ENCODE measurements around the gene NINL.

Gene NINL

DNA sequence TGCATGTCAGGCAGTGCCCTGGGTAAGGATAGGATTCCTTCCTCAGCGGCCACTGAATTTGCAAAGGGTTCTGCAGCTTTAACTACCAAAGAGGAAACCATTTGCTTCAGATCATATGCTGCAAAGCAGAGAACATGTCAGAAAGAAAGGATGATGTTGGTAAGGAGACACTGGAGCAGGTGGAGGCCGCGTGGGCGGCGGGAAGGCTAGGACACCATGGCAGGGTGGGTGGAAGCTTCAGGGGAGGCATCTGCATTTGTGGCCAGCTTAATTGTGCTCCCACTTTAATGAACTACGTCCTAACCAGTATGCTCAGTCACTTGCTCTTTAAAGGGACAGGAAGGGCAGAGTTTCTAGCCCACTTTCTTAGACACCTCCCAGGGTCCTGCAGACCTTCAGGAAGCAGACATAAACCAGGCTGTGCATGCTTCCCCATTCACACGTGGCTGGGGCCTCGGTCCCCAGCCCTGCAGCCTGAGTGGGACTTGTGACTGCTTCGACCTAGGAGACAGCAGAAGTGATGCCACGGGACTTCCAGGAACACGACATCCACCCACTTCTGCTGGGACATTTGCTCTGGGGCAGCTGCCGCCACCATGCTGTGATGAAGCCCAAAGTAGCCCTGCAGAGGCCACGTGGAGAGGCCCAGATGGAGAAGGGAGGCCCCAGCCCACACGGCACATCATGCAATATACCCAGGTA lies 101.7 kb downstream of the NINL start:
- H3K4me2 ChIP-seq, result peak overlapping the region; percentile 81
- no peaks in the 10 kb centered on the region for H3K27me3 ChIP-seq
- H3K9ac ChIP-seq, result no peak overlapping the region
- no peaks in the 10 kb centered on the region for H4K20me1 ChIP-seq
- H3K4me1 ChIP-seq, result peaks cover 100% of the 10 kb centered on the region
- TF ChIP-seq Cebpa-rat (IDR thresholded peaks at IDR 0.05), result no peak
- 0 out of 2 replicates have a peak overlapping the region, but pooled peaks have one; percentile 12 for H3K27ac ChIP-seq
- no peak overlapping the region for H3K4me3 ChIP-seq
- H3K9me3 ChIP-seq, result no peaks in the 10 kb centered on the region
- H3K36me3 ChIP-seq, result no peaks in the 10 kb centered on the region

DNA sequence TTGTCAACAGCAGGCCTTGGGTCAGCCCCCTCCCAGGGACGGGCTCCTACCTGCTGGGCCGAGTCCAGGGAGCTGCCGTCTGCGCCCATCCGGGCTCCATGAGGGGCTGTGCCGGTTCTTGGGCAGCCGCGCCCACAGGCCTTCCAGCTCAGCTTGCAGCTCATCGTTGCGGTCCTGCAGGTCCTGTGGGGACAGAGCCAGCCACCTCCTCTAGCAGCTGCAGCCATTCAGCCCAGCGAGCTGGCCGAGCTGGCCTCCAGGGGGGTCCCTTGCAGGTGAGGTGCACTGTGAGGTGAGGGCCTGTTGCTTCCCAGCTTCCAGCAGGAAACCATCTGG lies 103.4 kb downstream of the NINL start:
- H3K36me3 ChIP-seq, result no peaks in the 10 kb centered on the region
- no peak overlapping the region for H3K4me3 ChIP-seq
- H3K9ac ChIP-seq, result no peak overlapping the region
- peaks cover 100% of the 10 kb centered on the region for H3K4me1 ChIP-seq
- H3K9me3 ChIP-seq, result no peaks in the 10 kb centered on the region
- peak overlapping the region; percentile 2; the same call in 1 of the 2 replicates for H3K4me2 ChIP-seq
- H3K27ac ChIP-seq, result peak overlapping the region; percentile 29; the same call in 1 of the 2 replicates
- H3K27me3 ChIP-seq, result no peaks in the 10 kb centered on the region
- no peaks in the 10 kb centered on the region for H4K20me1 ChIP-seq
- TF ChIP-seq Cebpa-rat (IDR thresholded peaks at IDR 0.05), result no peak

DNA sequence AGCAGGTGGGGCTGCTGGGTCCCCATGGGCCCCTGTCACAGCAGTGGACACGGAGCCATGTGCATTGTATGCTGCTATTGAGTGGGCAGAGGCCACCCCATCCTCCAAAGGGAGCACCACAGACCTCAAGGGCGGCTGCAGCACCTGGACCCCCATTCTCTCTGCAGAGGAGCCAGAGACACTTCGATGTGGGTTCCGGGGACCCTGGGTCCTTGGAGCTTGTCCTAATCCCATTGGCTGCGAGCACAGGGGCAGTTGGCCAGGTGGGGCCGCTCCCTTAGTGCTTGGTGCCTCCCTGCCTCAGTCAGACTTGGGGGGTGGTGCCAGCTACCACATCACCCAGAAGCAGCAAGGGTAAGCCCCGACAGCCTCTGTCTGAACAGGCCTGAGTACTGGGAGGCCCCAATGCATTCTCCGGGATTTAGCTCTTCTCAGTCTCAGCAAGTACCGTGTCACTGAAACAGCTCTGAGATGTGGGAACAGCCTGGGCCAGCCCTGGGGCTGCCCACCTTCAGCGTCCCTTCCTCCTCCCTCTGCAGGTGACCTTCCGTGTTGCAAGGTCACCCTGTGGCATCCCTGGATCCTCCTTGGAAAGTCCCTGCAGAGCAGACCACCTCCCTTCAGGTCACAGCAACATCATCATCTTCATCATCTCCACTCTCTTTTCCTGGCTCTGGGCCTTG lies 104.0 kb downstream of the NINL start:
- Histone ChIP-seq H4K20me1 (no peaks in the 10 kb centered on the region), H3K9ac (no peak overlapping the region), H3K4me3 (no peak overlapping the region), H3K4me1 (peaks cover 100% of the 10 kb centered on the region), H3K27me3 (no peaks in the 10 kb centered on the region), H3K27ac (peak overlapping the region; percentile 31), H3K9me3 (no peaks in the 10 kb centered on the region), H3K36me3 (no peaks in the 10 kb centered on the region), H3K4me2 (peak overlapping the region; percentile 97)
- TF ChIP-seq Cebpa-rat (IDR thresholded peaks at IDR 0.05), result no peak

DNA sequence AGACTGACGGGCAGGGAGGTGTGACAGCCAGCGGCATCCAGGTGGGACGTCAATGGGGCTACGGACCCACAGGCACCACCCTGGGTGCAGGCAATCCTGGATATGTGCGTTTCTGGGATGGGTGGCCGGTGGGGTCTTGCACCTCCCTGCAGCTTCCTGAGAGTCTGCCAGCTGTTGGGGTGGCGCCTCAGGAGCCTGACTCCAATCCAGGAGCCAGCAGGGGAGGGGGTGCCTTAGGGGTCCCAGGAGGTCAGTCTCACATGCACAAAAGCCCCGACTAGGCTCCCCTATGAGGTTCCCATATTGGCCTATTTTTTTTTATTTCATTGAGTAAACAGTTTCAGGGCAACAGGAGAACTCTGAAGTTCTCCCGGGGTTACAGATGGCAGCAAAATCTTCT lies 104.5 kb downstream of the NINL start:
- no peaks in the 10 kb centered on the region for H3K36me3 ChIP-seq
- no peak overlapping the region for H3K4me3 ChIP-seq
- peak overlapping the region; percentile 31 for H3K27ac ChIP-seq
- peak overlapping the region; percentile 97 for H3K4me2 ChIP-seq
- no peak overlapping the region for H3K9ac ChIP-seq
- H3K9me3 ChIP-seq, result no peaks in the 10 kb centered on the region
- peaks cover 100% of the 10 kb centered on the region for H3K4me1 ChIP-seq
- H3K27me3 ChIP-seq, result no peaks in the 10 kb centered on the region
- H4K20me1 ChIP-seq, result no peaks in the 10 kb centered on the region
- TF ChIP-seq Cebpa-rat (IDR thresholded peaks at IDR 0.05), result no peak

DNA sequence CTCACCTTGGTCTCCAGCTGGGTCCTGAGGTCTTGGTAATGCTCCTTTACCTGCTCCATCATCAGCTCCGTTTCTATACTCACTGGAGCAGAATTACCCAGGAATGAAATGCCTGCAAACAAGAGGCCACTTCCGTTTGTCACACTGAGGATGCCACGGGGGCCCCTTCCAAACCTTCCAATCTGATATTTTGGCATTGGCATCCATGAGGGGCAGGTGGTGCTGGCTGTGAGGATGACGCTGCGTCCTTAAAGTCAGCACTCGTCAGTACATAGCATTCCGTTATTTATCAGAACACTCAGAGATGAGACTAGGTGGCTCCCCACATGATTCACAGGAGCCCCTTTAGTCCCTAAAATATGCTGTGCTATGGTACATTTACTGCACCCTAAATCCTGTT lies 105.2 kb downstream of the NINL start:
- H3K27me3 ChIP-seq, result no peaks in the 10 kb centered on the region
- H3K27ac ChIP-seq, result 0 out of 2 replicates have a peak overlapping the region, but pooled peaks have one; percentile 97
- H3K36me3 ChIP-seq, result no peaks in the 10 kb centered on the region
- H3K4me2 ChIP-seq, result peak overlapping the region; percentile 97
- no peaks in the 10 kb centered on the region for H3K9me3 ChIP-seq
- no peak for TF ChIP-seq Cebpa-rat (IDR thresholded peaks at IDR 0.05)
- no peaks in the 10 kb centered on the region for H4K20me1 ChIP-seq
- no peak overlapping the region for H3K4me3 ChIP-seq
- peaks cover 100% of the 10 kb centered on the region for H3K4me1 ChIP-seq
- no peak overlapping the region for H3K9ac ChIP-seq

DNA sequence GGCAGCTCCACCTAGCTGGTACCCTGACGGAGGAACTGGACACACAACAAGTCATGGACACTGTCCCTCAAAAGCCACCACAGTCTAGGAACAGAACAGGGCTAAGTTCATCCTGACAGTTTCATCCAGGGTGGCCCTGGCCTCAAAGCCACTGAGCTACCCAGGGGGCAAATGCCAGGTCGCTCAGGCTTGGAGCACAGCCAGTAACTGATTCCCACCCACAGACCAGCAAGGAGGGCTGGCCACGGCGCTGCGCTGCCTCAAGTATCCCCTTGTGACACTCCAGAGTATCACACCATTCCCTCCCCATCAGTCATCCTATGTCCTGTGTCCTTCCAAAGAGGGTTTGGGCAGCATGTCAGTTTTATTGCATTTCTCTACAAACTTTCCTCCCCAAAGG lies 105.7 kb downstream of the NINL start:
- Histone ChIP-seq H3K9me3 (no peaks in the 10 kb centered on the region), H3K4me1 (peaks cover 100% of the 10 kb centered on the region), H3K36me3 (no peaks in the 10 kb centered on the region), H3K27me3 (no peaks in the 10 kb centered on the region), H3K4me3 (no peak overlapping the region), H3K4me2 (peak overlapping the region; percentile 97), H3K27ac (peak overlapping the region; percentile 97), H3K9ac (no peak overlapping the region), H4K20me1 (no peaks in the 10 kb centered on the region)
- TF ChIP-seq Cebpa-rat (IDR thresholded peaks at IDR 0.05), result no peak

DNA sequence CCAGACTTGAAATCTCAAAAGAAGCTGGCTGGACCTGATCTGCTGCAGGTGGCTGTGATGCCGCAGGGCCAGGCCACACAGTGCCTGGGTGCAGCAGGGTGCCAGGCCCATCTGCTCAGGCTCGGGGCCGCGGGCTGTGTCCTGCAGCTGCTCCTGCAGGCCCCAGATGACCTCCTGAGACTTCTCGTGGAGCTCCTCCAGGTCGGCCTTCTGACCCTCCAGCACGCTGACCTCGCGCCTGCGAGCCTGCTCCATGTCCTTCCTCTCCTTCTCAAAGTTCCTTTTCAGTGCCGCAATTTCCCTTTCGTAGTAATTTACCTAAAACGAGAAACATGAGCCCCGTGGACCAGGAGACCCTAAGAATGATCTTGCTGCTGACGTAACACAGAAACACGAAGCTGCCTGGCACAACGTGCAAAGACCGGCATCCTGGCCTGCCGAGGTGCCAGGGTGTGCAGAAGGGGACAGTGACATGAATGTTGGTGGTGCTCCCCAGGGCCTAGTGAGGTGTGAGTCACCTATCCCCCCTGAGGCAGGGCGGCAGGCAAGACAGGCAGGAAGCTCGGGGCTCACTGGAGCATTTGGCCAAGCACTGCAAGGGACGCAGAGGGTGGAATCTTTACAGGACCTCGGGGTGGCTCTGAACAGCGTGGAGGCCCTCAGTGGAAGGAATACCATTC lies 106.3 kb downstream of the NINL start:
- H3K27me3 ChIP-seq, result no peaks in the 10 kb centered on the region
- H3K27ac ChIP-seq, result peak overlapping the region; percentile 97
- TF ChIP-seq Cebpa-rat (IDR thresholded peaks at IDR 0.05), result no peak
- H3K9me3 ChIP-seq, result no peaks in the 10 kb centered on the region
- H3K36me3 ChIP-seq, result no peaks in the 10 kb centered on the region
- no peak overlapping the region for H3K4me3 ChIP-seq
- H3K9ac ChIP-seq, result no peak overlapping the region
- peak overlapping the region; percentile 97 for H3K4me2 ChIP-seq
- H3K4me1 ChIP-seq, result peaks cover 100% of the 10 kb centered on the region
- no peaks in the 10 kb centered on the region for H4K20me1 ChIP-seq

DNA sequence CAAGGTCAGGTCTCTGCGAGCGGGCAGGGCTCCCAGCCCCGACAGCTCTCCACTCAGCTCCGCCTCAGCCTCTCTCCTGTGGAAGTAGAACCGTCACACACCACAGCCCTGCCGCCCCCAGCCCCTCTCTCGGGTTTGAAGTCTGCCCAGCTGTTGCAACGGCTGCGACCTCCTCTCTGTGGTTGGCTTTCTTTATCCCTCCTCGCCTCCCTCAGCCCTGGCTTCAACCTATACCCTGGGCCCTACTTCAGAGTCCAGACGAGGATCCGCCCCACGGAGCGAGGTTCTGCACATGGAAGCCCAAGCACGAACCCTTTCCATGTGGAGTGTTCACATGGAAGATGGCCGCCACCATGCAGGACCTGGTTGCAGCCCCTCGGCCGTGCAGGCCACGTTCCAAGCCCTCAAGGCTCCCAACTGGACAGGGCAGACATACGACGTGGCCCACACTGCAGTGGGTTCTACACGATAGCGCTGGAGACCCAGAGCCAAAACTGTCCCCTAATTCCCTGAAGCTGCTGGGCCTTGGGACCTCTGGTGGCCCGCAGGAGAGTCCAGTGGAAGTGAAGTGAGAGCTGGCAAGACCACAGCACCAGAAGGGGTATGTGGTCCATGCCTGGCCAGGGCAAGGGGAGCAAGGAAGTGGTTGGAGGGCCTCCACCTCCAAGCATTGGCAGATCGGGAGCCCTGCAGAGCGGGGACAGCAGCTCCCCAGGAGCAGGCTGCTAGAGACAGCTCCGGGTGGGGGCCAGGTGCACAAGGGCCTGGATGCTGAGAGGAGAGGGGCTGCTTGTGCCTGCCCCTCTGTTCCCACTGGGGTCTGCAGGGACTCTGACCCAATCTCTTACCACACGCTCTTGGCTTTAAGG lies 108.1 kb downstream of the NINL start:
- peak overlapping the region; percentile 76 for H3K4me3 ChIP-seq
- H3K27ac ChIP-seq, result peak overlapping the region; percentile 97
- H3K4me1 ChIP-seq, result peaks cover 100% of the 10 kb centered on the region
- TF ChIP-seq Cebpa-rat (IDR thresholded peaks at IDR 0.05), result no peak
- H3K36me3 ChIP-seq, result no peaks in the 10 kb centered on the region
- no peaks in the 10 kb centered on the region for H3K9me3 ChIP-seq
- peak overlapping the region; percentile 92 for H3K9ac ChIP-seq
- H3K4me2 ChIP-seq, result peak overlapping the region; percentile 97
- H3K27me3 ChIP-seq, result no peaks in the 10 kb centered on the region
- H4K20me1 ChIP-seq, result peaks cover 15% of the 10 kb centered on the region
